ENCODE data around the gene MAD1L1.

The MAD1L1 gene

GRCh38 chr7:1993776-1994740 lies 238.7 kb downstream of the MAD1L1 start:
- DNase-seq = no peak

- no peak for DNase-seq
These were observed 239.6 kb downstream of the MAD1L1 start for GRCh38 chr7:1993031-1993695.

GRCh38 chr7:1992554-1992953 lies 240.2 kb downstream of the MAD1L1 start:
- no peak for DNase-seq

- DNase-seq = no peak
These were observed 242.6 kb downstream of the MAD1L1 start for GRCh38 chr7:1990001-1990670.

- DNase-seq = no peak
These were observed 243.5 kb downstream of the MAD1L1 start for GRCh38 chr7:1989049-1989860.

GRCh38 chr7:1988533-1988930 lies 244.2 kb downstream of the MAD1L1 start:
- DNase-seq = no peak

- peak in 1 of 2 experiments; percentile 11 for DNase-seq
These were observed 244.9 kb downstream of the MAD1L1 start for GRCh38 chr7:1987591-1988532.

- DNase-seq = no peak
These were observed 245.6 kb downstream of the MAD1L1 start for GRCh38 chr7:1987084-1987535.

GRCh38 chr7:1986366-1987083 lies 246.2 kb downstream of the MAD1L1 start:
- DNase-seq = peak in 1 of 2 experiments; percentile 22

GRCh38 chr7:1985936-1986335 lies 246.8 kb downstream of the MAD1L1 start:
- no peak for DNase-seq

- DNase-seq = no peak
These were observed 247.7 kb downstream of the MAD1L1 start for GRCh38 chr7:1985042-1985441.

- DNase-seq = no peak
These were observed 250.9 kb downstream of the MAD1L1 start for GRCh38 chr7:1981878-1982230.

- no peak for DNase-seq
These were observed 251.4 kb downstream of the MAD1L1 start for GRCh38 chr7:1981201-1981877.

- no peak for DNase-seq
These were observed 252.9 kb downstream of the MAD1L1 start for GRCh38 chr7:1979591-1980560.

- DNase-seq = no peak
These were observed 253.8 kb downstream of the MAD1L1 start for GRCh38 chr7:1978656-1979590.

- DNase-seq = no peak
These were observed 254.8 kb downstream of the MAD1L1 start for GRCh38 chr7:1977876-1978441.
